Nephron (organoid): ENCODE measurements around the gene HMGCS2.
"Not testable (repeated sequence)": the region's sequence is repeated elsewhere in the genome, so short reads cannot be mapped to it uniquely, and the experiment has no call there.

Experiments used
- H3K27ac Mint-ChIP-seq, 3 experiments: 2 replicates each; pipeline ENCODE4 v1.8.0; 2020; ENCODE audit warnings: mixed read lengths in 3 of 3, mild to moderate bottlenecking in 2 of 3, moderate library complexity in 1 of 3
- H3K27me3 Mint-ChIP-seq: 2 replicates; pipeline ENCODE4 v1.8.0; 2021; ENCODE audit warnings: low read depth, mild to moderate bottlenecking, moderate library complexity, mixed read lengths
- H3K36me3 Mint-ChIP-seq: 2 replicates; pipeline ENCODE4 v1.8.0; 2020; ENCODE audit warnings: low read depth, mixed read lengths
- H3K4me1 Mint-ChIP-seq: 2 replicates; pipeline ENCODE4 v1.8.0; 2020; ENCODE audit warnings: mixed read lengths
- H3K4me3 Mint-ChIP-seq, 3 experiments: 2 replicates each; pipeline ENCODE4 v1.8.0; 2020; ENCODE audit warnings: mild to moderate bottlenecking in 3 of 3, mixed read lengths in 3 of 3, moderate library complexity in 2 of 3
- H3K9me3 Mint-ChIP-seq: 2 replicates; pipeline ENCODE4 v1.8.0; 2020; ENCODE audit warnings: mixed read lengths
- TF ChIP-seq, protein P1 (sequence below), 3 experiments: fragments of 200-600 bp; sonication (generic); IDR thresholded peaks; one replicate each; pipeline ENCODE4 v1.5.0; 2021; ENCODE audit warnings: antibody characterized with exemption in 3 of 3; ENCODE audit not compliant: unreplicated experiment in 3 of 3

Gene HMGCS2

DNA sequence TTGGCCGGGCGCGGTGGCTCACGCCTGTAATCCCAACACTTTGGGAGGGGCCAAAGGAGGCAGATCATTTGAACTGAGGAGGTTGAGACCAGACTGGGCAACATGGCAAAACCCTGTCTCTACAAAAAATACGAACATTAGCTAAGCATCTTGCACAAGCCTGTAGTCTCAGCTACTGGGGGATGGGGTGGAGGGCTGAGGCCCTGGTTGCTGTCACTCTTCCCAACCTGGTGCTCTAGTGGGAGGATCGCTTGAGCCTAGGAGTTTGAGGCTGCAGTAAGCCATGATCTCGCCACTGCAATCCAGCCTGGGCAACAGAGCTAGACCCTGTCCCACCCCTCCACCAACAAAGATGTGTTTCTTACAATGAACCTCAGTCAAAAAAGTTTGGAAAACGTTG, 54.1 kb downstream of the HMGCS2 start:
- H3K36me3 Mint-ChIP-seq = peaks cover 4% of the 10 kb centered on the region
- peaks cover 51% of the 10 kb centered on the region for H3K4me1 Mint-ChIP-seq
- peak overlapping the region; percentile 89 to 91 (median 90) for H3K4me3 Mint-ChIP-seq
- H3K27ac Mint-ChIP-seq = peak overlapping the region; percentile 92 to 97 (median 95)
- peaks cover 4% of the 10 kb centered on the region for H3K27me3 Mint-ChIP-seq
- TF ChIP-seq, protein P1, sequence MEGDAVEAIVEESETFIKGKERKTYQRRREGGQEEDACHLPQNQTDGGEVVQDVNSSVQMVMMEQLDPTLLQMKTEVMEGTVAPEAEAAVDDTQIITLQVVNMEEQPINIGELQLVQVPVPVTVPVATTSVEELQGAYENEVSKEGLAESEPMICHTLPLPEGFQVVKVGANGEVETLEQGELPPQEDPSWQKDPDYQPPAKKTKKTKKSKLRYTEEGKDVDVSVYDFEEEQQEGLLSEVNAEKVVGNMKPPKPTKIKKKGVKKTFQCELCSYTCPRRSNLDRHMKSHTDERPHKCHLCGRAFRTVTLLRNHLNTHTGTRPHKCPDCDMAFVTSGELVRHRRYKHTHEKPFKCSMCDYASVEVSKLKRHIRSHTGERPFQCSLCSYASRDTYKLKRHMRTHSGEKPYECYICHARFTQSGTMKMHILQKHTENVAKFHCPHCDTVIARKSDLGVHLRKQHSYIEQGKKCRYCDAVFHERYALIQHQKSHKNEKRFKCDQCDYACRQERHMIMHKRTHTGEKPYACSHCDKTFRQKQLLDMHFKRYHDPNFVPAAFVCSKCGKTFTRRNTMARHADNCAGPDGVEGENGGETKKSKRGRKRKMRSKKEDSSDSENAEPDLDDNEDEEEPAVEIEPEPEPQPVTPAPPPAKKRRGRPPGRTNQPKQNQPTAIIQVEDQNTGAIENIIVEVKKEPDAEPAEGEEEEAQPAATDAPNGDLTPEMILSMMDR (IDR thresholded peaks at IDR 0.05; ENCODE audit: unreplicated experiment in 3 of 3) = no peak
- H3K9me3 Mint-ChIP-seq = no peaks in the 10 kb centered on the region

DNA sequence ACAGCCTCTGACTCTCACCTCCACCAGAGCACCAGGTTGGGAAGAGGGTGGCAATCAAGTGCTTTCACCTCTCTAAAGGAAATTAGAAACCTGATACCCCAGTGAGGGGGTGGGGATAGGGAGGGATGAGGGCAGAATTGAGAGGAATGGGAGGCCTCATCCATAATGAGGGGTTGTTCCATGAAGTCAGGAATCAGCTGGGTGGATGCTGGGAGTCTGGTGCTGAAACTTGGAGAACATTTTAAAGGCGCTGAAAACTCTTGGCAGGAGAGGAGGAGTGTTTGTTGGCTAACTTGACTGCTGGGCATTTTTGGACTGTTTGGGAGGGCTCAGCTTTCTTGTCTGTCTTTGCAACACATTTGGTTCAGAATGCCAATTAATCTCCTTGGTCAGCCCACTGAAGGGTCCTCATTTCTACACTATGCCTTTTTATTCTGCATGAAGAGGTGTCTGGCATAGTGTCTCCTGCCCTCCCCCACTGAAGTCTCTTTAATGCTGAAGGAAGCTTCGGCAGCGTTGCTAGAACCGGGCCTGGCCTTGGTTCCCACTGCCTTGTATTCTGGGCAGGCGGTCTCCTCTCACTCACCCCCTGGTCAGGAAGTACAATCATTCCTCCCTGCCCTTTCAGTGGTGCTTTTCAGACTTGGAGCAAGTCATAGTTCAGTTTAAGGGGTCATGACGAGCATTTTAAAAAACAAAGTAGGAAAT, 54.8 kb downstream of the HMGCS2 start:
- Mint-ChIP-seq H3K4me1 (peaks cover 45% of the 10 kb centered on the region), H3K27ac (peak overlapping the region; percentile 92 to 97 (median 95)), H3K36me3 (peaks cover under 1% of the 10 kb centered on the region), H3K27me3 (peaks cover 4% of the 10 kb centered on the region), H3K9me3 (no peaks in the 10 kb centered on the region), H3K4me3 (peak overlapping the region; percentile 89 to 91 (median 90))
- TF ChIP-seq, protein P1 (IDR thresholded peaks at IDR 0.05; ENCODE audit: unreplicated experiment in 3 of 3) = no peak

DNA sequence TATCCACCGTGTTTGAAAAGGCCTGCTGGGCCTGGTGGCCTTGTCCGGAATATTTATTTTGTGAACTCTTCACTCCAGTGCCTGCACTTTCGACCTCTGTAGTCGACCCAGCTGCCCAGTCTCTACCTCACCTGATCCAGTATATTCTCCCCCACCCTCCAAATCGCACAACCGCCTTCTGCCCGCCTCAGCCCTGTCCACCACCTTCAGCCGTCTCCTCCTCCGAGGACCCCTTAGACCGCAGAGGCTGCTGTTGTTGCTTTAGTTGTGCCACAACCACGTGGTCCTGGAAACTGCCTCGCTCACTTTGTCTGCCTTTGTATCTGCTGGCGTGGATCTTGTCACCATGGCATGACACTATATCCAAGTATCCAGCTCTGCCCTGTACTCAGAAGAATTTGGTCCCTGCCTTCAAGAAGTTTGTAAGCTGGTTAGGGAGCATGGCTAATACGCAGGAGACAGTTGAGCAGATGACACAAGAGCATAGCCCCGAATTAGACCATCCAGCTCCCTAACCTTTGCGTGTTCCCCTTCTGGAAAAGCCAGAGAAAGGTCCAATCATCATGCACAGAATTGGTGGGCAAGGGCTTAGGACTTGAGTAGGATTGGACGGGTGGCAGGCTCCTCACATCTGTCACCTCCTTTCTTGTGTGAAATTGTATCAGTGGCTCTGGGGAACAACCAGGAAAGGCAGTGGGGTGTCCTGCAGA, 55.5 kb downstream of the HMGCS2 start:
- Mint-ChIP-seq H3K9me3 (no peaks in the 10 kb centered on the region), H3K4me1 (peaks cover 42% of the 10 kb centered on the region)
- TF ChIP-seq, protein P1 (IDR thresholded peaks at IDR 0.05; ENCODE audit: unreplicated experiment in 3 of 3) = no peak

DNA sequence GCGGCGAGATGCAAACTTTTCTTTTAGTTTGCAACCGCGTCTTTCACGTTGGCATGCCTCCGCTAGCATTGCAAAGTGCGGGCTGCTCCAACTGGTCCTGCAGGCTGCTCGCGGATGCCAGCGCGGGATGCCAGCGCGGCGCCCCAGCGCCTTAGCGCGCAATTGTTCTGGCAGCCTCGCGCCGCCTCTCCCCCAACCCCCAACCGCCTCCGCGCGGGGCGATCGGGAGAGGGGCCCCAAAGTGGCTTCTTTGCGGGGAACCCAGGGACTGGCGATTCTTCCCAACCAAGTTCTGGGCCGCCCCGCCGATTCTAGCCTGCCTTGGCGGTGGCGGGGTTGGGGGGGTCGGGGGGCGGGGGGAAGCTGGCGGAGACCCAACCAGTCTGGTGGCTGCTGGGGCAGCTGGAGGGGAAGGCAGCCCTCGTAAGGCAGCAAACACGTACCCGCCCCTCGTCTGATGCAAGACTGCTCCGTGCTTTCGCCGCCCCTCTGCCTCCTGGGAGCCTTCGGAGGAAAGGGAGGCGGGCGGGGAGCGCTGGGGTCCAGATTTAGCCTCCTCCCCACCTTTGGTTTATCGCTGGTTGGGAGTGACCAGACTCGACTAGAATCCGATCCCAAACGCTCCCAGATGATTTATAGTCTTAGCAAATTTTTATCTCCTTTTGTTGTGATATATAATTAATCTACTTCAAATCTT, 56.2 kb downstream of the HMGCS2 start:
- peaks cover 3% of the 10 kb centered on the region for H3K9me3 Mint-ChIP-seq
- H3K27me3 Mint-ChIP-seq = peaks cover 4% of the 10 kb centered on the region
- H3K36me3 Mint-ChIP-seq = no peaks in the 10 kb centered on the region
- H3K27ac Mint-ChIP-seq = peak overlapping the region; percentile 96 to 97 (median 97)
- H3K4me3 Mint-ChIP-seq = peak overlapping the region; percentile 90 to 98 (median 98)
- peaks cover 38% of the 10 kb centered on the region for H3K4me1 Mint-ChIP-seq
- TF ChIP-seq, protein P1 (IDR thresholded peaks at IDR 0.05; ENCODE audit: unreplicated experiment in 3 of 3) = no peak

More for the DNA sequence above, 55.5 kb downstream of the HMGCS2 start:
- peak overlapping the region; percentile 92 to 97 (median 95) for H3K27ac Mint-ChIP-seq
- H3K27me3 Mint-ChIP-seq = peaks cover 4% of the 10 kb centered on the region
- peak overlapping the region; percentile 89 to 91 (median 90) for H3K4me3 Mint-ChIP-seq
- no peaks in the 10 kb centered on the region for H3K36me3 Mint-ChIP-seq

DNA sequence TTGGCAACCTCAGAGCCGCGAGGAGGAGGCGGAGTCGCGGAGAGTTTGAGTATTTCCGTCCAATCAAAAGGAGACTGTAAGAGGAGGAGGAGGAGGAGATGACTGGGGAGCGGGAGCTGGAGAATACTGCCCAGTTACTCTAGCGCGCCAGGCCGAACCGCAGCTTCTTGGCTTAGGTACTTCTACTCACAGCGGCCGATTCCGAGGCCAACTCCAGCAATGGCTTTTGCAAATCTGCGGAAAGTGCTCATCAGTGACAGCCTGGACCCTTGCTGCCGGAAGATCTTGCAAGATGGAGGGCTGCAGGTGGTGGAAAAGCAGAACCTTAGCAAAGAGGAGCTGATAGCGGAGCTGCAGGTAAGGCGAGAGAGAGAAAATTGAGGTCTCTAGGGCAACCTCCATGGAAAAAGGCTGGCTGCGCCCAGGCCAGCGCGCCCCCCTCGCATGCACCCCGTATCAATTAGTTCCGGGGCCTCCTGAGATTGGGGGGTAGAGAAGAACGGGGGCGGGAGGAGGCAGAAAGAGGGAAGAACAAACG, 56.8 kb downstream of the HMGCS2 start, which contains the start of gene PHGDH:
Gene PHGDH, plus strand, starts transcription at position 131 of the 538 bp plus-strand sequence. Its CDS starts 89 bp downstream, at position 220.
- Mint-ChIP-seq H3K27ac (peak within 1 kb of the TSS; percentile 96 to 97 (median 97)), H3K36me3 (no peaks in the 10 kb centered on the region), H3K4me3 (peak within 1 kb of the TSS; percentile 90 to 98 (median 98)), H3K4me1 (peaks cover 35% of the 10 kb centered on the region), H3K27me3 (peaks cover 4% of the 10 kb centered on the region), H3K9me3 (peaks cover 6% of the 10 kb centered on the region)
- TF ChIP-seq, protein P1 (IDR thresholded peaks at IDR 0.05; ENCODE audit: unreplicated experiment in 3 of 3) = no peak

DNA sequence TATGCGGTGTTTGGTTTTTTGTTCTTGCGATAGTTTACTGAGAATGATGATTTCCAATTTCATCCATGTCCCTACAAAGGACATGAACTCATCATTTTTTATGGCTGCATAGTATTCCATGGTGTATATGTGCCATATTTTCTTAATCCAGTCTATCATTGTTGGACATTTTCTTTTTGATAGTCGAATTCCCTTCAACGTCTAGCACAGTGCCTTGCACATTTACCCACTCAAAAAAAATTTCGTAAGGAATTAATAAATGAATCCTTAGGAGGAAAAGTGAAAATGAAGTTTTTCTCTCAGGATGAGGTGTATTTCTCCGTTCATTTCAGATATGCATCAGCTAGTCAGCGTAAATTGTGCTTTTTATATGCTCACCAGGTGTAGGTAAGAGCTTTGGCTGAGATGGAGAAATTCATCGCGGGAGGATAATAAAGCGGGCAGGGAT, 57.3 kb downstream of the HMGCS2 start:
- H3K27ac Mint-ChIP-seq = peak overlapping the region; percentile 95 to 97 (median 96)
- peak overlapping the region; percentile 90 to 98 (median 98) for H3K4me3 Mint-ChIP-seq
- H3K9me3 Mint-ChIP-seq, H3K27me3 Mint-ChIP-seq, H3K36me3 Mint-ChIP-seq: not testable (repeated sequence)
- peaks cover 34% of the 10 kb centered on the region for H3K4me1 Mint-ChIP-seq

DNA sequence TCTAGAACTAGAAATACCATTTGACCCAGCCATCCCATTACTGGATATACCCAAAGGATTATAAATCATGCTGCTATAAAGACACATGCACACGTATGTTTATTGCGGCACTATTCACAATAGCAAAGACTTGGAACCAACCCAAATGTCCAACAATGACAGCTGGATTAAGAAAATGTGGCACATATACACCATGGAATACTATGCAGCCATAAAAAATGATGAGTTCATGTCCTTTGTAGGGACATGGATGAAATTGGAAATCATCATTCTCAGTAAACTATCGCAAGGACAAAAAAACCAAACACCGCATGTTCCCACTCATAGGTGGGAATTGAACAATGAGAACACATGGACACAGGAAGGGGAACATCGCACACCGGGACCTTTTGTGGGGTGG, 62.1 kb downstream of the HMGCS2 start:
- peaks cover 32% of the 10 kb centered on the region for H3K9me3 Mint-ChIP-seq
- H3K4me1 Mint-ChIP-seq, H3K27ac Mint-ChIP-seq, H3K4me3 Mint-ChIP-seq, H3K27me3 Mint-ChIP-seq, H3K36me3 Mint-ChIP-seq: not testable (repeated sequence)
